ENCODE measurements around the gene RPL41.
"Not testable (repeated sequence)": the region's sequence is repeated elsewhere in the genome, so short reads cannot be mapped to it uniquely, and the experiment has no call there.

RPL41 gene

DNA sequence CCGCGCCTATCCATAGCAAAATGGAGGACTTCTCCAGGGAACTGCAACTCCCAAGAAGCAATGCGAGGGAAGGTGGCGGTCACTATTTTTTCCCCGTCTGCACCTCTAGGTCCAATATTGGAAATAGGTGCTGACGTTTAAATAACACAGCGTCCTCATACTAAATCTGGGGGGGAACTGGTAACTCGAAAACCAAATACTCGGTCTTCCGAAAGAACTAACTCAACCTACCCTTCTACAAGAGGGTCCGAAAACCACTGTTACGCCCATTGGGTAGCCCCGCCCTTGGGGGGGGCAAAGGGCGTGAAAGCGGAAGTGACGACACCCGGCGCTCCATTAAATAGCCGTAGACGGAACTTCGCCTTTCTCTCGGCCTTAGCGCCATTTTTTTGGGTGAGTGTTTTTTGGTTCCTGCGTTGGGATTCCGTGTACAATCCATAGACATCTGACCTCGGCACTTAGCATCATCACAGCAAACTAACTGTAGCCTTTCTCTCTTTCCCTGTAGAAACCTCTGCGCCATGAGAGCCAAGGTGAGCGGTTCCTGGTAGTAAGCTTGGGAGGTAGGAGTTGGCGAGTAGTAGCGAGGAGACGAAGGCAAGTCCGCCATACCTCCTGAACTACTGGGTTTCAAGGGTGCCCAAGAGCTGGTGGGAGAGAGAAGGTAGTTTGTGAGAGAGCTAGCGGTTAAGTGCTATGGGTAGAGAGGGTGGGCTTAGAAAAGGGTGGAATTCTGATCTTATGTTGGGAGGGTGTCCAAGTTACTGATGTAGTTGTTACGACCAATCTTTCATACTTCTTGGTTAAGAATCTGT lies at the start of gene RPL41:
Gene RPL41 (plus strand): TSS at position 367 of the 815 bp plus-strand sequence.
- peak; percentile 98 for DNase-seq

GRCh38 chr12:56071648-56072047 lies 44.8 kb upstream of the RPL41 start:
- DNase-seq, result no peak

- DNase-seq, result no peak
These were observed 42.0 kb upstream of the RPL41 start for GRCh38 chr12:56074396-56074795.

DNA sequence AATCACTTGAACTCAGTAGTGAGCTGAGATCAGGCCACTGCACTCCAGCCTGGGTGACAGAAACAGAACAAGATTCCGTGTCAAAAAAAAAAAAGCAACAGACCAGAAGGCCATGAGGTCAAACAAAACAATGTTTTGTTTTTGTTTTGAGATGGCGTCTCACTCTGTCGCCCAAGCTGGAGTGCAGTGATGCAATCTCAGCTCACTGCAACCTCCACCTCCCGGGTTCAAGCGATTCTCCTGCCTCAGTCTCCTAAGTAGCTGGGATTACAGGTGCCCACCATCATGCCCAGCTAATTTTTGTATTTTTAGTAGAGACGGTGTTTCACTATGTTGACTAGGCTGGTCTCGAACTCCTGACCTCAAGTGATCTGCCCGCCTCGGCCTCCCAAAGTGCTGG lies 38.5 kb upstream of the RPL41 start:
- not testable (repeated sequence) for DNase-seq

DNA sequence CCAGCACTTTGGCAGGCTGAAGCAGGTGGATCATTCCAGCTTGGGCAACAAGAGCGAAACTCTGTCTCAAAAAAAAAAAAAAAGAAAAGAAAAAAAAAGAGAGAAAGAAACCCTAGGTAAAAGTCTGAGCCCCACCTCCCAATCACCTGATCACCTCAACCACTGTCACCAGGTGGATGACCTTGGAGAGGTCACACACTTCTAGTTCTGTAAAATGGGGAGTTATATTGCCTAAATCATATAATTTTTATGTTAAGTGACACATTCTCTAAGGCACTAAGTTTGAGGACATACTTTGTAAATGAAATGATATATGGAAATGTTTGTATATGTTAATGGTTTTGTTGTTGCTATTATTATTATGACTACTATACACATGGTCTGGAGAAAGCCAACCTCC lies 38.0 kb upstream of the RPL41 start:
- no peak for DNase-seq

- peak; percentile 77 for DNase-seq
These were observed 37.3 kb upstream of the RPL41 start for GRCh38 chr12:56078931-56079722.

DNA sequence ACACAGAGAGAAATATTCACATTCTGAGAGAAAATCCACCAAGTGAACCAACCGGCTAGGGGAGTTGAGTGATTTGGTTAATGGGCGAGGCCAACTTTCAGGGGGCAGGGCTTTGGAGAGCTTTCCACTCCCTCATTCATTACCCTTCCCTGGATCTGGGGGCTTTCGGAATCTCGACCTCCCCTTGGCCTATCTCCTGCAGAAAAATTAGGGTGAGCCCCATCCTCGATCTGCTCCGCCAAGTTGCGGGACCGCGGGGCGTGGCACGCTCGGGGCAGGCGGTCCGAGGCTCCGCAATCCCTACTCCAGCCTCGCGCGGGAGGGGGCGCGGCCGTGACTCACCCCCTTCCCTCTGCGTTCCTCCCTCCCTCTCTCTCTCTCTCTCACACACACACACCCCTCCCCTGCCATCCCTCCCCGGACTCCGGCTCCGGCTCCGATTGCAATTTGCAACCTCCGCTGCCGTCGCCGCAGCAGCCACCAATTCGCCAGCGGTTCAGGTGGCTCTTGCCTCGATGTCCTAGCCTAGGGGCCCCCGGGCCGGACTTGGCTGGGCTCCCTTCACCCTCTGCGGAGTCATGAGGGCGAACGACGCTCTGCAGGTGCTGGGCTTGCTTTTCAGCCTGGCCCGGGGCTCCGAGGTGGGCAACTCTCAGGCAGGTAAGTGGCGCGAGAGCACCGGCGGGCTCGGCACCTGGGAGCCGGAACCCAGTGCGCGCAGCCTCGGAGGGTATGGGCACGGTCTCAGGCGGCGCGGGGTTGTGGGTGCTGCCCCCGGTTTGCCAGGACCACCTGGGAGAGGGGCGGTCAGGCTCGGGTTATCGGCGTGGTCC lies 36.5 kb upstream of the RPL41 start, which contains the start of gene ERBB3:
Gene ERBB3 (plus strand): TSS at position 443 of the 833 bp plus-strand sequence. CDS start 136 bp downstream, at position 579.
- DNase-seq, result peak; percentile 76

- DNase-seq, result no peak
These were observed 35.8 kb upstream of the RPL41 start for GRCh38 chr12:56080556-56081138.

DNA sequence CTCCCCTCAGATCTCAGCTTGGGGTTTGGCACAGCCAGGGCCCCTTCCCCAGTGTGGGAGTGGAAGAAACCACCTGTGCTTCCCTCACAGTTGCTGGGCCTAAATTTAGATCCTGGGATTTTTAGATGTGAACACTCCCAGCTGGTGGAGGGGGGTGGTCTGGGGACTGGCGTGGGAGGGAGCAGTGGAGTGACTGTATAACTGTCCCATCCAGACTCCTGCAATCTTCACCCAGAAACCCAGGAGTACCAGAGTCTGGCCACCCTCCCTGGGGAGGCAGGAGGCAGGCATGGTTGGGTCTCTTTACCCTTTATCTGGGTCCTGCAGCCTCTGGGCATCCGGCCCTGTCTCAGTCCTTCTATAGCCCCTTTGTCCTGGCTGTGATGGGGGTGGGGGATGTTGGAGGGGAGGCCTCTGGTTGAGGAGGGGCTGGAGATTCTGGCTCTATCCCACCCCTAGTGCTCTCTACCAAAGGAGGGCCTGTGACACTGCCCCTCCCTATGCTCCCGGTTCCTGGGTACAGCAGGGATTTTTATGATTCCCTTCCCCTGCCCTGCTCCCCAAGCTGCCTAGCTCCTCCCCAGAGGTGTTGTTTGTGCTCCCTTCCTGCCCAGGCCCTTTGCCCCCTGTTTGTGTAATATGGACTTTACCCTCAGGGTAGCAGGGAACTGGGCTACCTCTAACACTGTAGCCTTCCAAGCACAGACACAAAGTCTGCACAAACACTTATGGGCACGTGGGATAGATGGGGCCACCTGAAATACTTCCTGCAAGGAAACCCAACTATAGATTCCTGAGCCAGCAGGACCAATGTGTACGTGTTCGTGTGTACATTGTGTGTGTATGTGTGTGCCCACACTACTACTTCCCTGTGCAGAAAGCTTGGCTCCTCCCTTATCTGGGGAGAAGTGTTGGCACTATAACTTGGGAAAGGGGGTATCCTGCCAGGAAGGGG lies 34.8 kb upstream of the RPL41 start:
- no peak for DNase-seq

- no peak for DNase-seq
These were observed 34.1 kb upstream of the RPL41 start for GRCh38 chr12:56082382-56082781.

- DNase-seq, result no peak
These were observed 33.5 kb upstream of the RPL41 start for GRCh38 chr12:56082967-56083366.

GRCh38 chr12:56084958-56085543 lies 31.4 kb upstream of the RPL41 start:
- DNase-seq, result peak; percentile 73

GRCh38 chr12:56086096-56086495 lies 30.3 kb upstream of the RPL41 start:
- DNase-seq, result no peak

GRCh38 chr12:56086608-56087007 lies 29.8 kb upstream of the RPL41 start:
- no peak for DNase-seq

GRCh38 chr12:56087220-56087619 lies 29.2 kb upstream of the RPL41 start:
- DNase-seq, result no peak

DNA sequence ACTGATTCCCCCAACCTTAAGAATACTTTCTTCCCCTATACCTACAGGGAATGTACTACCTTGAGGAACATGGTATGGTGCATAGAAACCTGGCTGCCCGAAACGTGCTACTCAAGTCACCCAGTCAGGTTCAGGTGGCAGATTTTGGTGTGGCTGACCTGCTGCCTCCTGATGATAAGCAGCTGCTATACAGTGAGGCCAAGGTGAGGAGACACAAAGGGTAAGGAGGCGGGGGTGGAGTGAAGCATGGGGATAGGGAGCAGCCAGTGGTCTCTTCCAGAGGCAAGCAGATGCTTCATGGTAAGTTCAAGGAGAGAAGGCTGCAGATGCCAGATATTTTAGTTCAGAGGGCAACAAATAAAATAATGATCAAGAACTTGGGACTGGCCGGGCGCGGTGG lies 18.7 kb upstream of the RPL41 start:
- DNase-seq, result no peak

- no peak for DNase-seq
These were observed 17.8 kb upstream of the RPL41 start for GRCh38 chr12:56098592-56098991.

DNA sequence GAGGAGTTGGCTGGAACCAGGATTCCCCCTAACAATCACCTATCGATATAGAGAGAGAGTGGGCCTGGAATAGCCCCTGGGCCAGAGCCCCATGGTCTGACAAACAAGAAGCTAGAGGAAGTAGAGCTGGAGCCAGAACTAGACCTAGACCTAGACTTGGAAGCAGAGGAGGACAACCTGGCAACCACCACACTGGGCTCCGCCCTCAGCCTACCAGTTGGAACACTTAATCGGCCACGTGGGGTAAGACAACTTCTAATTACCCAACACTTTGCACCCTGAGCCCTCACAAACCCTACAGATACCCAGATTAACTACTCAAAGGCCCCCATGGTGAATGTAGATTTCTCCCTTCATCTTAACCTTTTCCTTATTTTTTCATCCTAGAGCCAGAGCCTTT lies 16.6 kb upstream of the RPL41 start:
- no peak for DNase-seq

GRCh38 chr12:56101045-56101444 lies 15.4 kb upstream of the RPL41 start:
- DNase-seq, result no peak

DNA sequence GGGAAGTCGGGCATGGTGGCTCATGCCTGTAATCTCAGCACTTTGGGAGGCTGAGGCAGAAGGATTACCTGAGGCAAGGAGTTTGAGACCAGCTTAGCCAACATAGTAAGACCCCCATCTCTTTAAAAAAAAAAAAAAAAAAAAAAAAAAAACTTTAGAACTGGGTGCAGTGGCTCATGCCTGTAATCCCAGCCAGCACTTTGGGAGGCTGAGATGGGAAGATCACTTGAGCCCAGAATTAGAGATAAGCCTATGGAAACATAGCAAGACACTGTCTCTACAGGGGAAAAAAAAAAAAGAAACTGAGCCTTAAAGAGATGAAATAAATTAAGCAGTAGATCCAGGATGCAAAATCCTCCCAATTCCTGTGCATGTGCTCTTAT lies 13.8 kb upstream of the RPL41 start:
- no peak for DNase-seq

GRCh38 chr12:56103066-56103711 lies 13.2 kb upstream of the RPL41 start:
- no peak for DNase-seq
